HepG2 (cell line): Measurements from ENCODE around the gene PGS1. TPM values are rescaled to one million over a fixed set of nuclear protein-coding genes. Genes with fewer than 3 reads are reported as not detected.

ENCODE experiments used
- ATAC-seq: fragments of 200-7000 bp; cut with Tn5 transposase; 3 replicates; pipeline ENCODE4 v1.9.1; 2020; ENCODE audit warnings: mild to moderate bottlenecking, moderate library complexity
- BruUV-seq: library from RNA; stranded (reverse); fragments of 400-500 nt; replicated peaks from 2 replicates; lab custom pipeline; 2021; lab: Mats Ljungman, UMichigan
- CTCF ChIA-PET: fragments of 300-600 bp; formaldehyde crosslinking; extraction: SDS; loops from one replicate; lab custom pipeline; 2021; ENCODE audit warnings: low total read pairs, inconsistent platforms, low intra/inter-chr PET ratio; lab: Yijun Ruan, JAX
- POLR2A ChIA-PET: fragments of 350-600 bp; sonication (Branson Sonifier 250); formaldehyde crosslinking; loops from one replicate; lab custom pipeline; 2020; ENCODE audit warnings: antibody characterized with exemption, inconsistent platforms; lab: Yijun Ruan, JAX
- DNase-seq: peaks from one replicate; pipeline ENCODE4 v3.0.0-alpha.2; 2015; ENCODE audit warnings: low spot score
- FAIRE-seq: peaks from 3 replicates; lab custom pipeline; 2011; peaks lifted over from hg19 to GRCh38; lab: Jason Lieb, UNC
- H2AFZ ChIP-seq: one replicate; pipeline ENCODE4 v1.6.1; 2011; ENCODE audit warnings: low read length, inconsistent platforms
- H3K27ac ChIP-seq: fragments of 300-600 bp; 3 replicates; pipeline ENCODE4 v1.8.0; 2011; ENCODE audit warnings: mixed run types, mild to moderate bottlenecking, mixed read lengths, low read length, inconsistent platforms; ENCODE audit not compliant: insufficient read depth; ENCODE audit errors: extremely low read length
- H3K27me3 ChIP-seq, 2 experiments: fragments of 200-600 bp in 1 of 2; 2 replicates in 1 of 2; 3 replicates in 1 of 2; pipeline versions ENCODE4 v1.6.0 to v1.8.0; 2011; ENCODE audit warnings: low read length in 2 of 2, mild to moderate bottlenecking in 2 of 2, moderate library complexity in 2 of 2, inconsistent platforms in 1 of 2; ENCODE audit not compliant: insufficient read depth in 2 of 2, control insufficient read depth in 1 of 2
- H3K36me3 ChIP-seq, 2 experiments: fragments of 200-600 bp in 1 of 2; replicated peaks in 1 of 2; 2 replicates in 1 of 2; 3 replicates in 1 of 2; pipeline versions ENCODE4 v1.5.1 to v1.8.0; 2011; ENCODE audit warnings: low read length in 2 of 2, inconsistent platforms in 1 of 2; ENCODE audit not compliant: insufficient read depth in 2 of 2, control insufficient read depth in 1 of 2
- H3K4me1 ChIP-seq: 2 replicates; pipeline ENCODE4 v1.5.1; 2012; ENCODE audit warnings: low read length, inconsistent platforms; ENCODE audit not compliant: insufficient read depth
- H3K4me2 ChIP-seq: 2 replicates; pipeline ENCODE4 v1.6.0; 2011; ENCODE audit warnings: low read depth, low read length, inconsistent platforms
- H3K4me3 ChIP-seq, 3 experiments: fragments of 200-600 bp in 1 of 3; sonication (generic), shearing (Covaris generic) in 1 of 3; replicated peaks in 1 of 3; 2 replicates each; pipeline ENCODE4 v1.5.1; 2011 to 2016; ENCODE audit warnings: low read length in 3 of 3, inconsistent platforms in 2 of 3, low read depth in 2 of 3, mild to moderate bottlenecking in 2 of 3, control low read depth in 1 of 3, mixed read lengths in 1 of 3; ENCODE audit not compliant: insufficient read depth in 1 of 3
- H3K79me2 ChIP-seq: one replicate; pipeline ENCODE4 v1.6.1; 2011; ENCODE audit warnings: low read length, inconsistent platforms; ENCODE audit not compliant: insufficient read depth
- H3K9ac ChIP-seq: 2 replicates; pipeline ENCODE4 v1.6.0; 2011; ENCODE audit warnings: mild to moderate bottlenecking, low read depth, low read length, inconsistent platforms; ENCODE audit not compliant: insufficient read depth
- H3K9me3 ChIP-seq: 2 replicates; pipeline ENCODE4 v1.5.1; 2012; ENCODE audit warnings: mild to moderate bottlenecking, low read length
- H4K20me1 ChIP-seq: 2 replicates; pipeline ENCODE4 v1.6.0; 2011; ENCODE audit warnings: inconsistent platforms, mild to moderate bottlenecking, low read length, moderate library complexity; ENCODE audit not compliant: insufficient read depth
- EED ChIP-seq: sonication (generic); formaldehyde crosslinking; IDR thresholded peaks from 2 replicates; pipeline ENCODE4 v1.5.0; 2020; ENCODE audit warnings: mild to moderate bottlenecking, missing genetic modification reagents
- FOXK1 ChIP-seq: sonication (generic); formaldehyde crosslinking; IDR thresholded peaks from 2 replicates; pipeline ENCODE4 v1.4.0; 2020; ENCODE audit warnings: low read depth, missing genetic modification reagents, borderline replicate concordance
- GMEB1 ChIP-seq: sonication (generic); formaldehyde crosslinking; IDR thresholded peaks from 2 replicates; pipeline ENCODE4 v1.5.1; 2020; ENCODE audit warnings: missing genetic modification reagents, mild to moderate bottlenecking, borderline replicate concordance
- KLF16 ChIP-seq, 2 experiments: sonication (generic) in 1 of 2; formaldehyde crosslinking in 1 of 2; IDR thresholded peaks; 2 replicates each; pipeline versions ENCODE4 v1.6.1 to v1.8.0; 2016 to 2023; ENCODE audit warnings: missing genetic modification reagents in 2 of 2, missing compliant biosample characterization in 1 of 2
- NFAT5 ChIP-seq: sonication (generic); formaldehyde crosslinking; IDR thresholded peaks from 2 replicates; pipeline ENCODE4 v1.4.0; 2020; ENCODE audit warnings: missing genetic modification reagents
- PHF5A ChIP-seq: IDR thresholded peaks from one replicate; pipeline ENCODE4 v1.6.1; 2018; ENCODE audit warnings: low read depth, missing genetic modification reagents; ENCODE audit not compliant: unreplicated experiment
- RARA ChIP-seq: IDR thresholded peaks from 2 replicates; pipeline ENCODE4 v1.6.1; 2016; ENCODE audit warnings: missing genetic modification reagents, missing compliant biosample characterization
- RBFOX2 ChIP-seq: fragments of 200-400 bp; formaldehyde crosslinking; IDR thresholded peaks from 2 replicates; pipeline ENCODE4 v1.6.1; 2017; ENCODE audit warnings: low read depth, mild to moderate bottlenecking, low read length
- ZBTB38 ChIP-seq: sonication (generic); formaldehyde crosslinking; IDR thresholded peaks from 2 replicates; pipeline ENCODE4 v1.5.1; 2020; ENCODE audit warnings: mild to moderate bottlenecking, missing genetic modification reagents
- ZFX ChIP-seq: sonication (generic); formaldehyde crosslinking; IDR thresholded peaks from 2 replicates; pipeline ENCODE4 v1.4.0; 2020; ENCODE audit warnings: mild to moderate bottlenecking, low read depth, missing genetic modification reagents, moderate library complexity
- ZNF17 ChIP-seq: sonication (generic); formaldehyde crosslinking; IDR thresholded peaks from 2 replicates; pipeline ENCODE4 v1.5.0; 2020; ENCODE audit warnings: mild to moderate bottlenecking, missing genetic modification reagents
- ZNF563 ChIP-seq: sonication (generic); formaldehyde crosslinking; IDR thresholded peaks from 2 replicates; pipeline ENCODE4 v1.8.0; 2022; ENCODE audit warnings: mild to moderate bottlenecking, moderate library complexity, missing genetic modification reagents
- ZNF674 ChIP-seq: sonication (generic); formaldehyde crosslinking; IDR thresholded peaks from 2 replicates; pipeline ENCODE4 v1.5.0; 2020; ENCODE audit warnings: low read depth, mild to moderate bottlenecking, missing genetic modification reagents
- ZNF710 ChIP-seq: sonication (generic); formaldehyde crosslinking; IDR thresholded peaks from 2 replicates; pipeline ENCODE4 v1.5.0; 2020; ENCODE audit warnings: mild to moderate bottlenecking, missing genetic modification reagents, borderline replicate concordance
- WGBS: methylation state at CpG from one replicate; pipeline ENCODE4 v1.1.6; 2017; ENCODE audit warnings: low lambda C conversion rate; 5-methylcytosine and 5-hydroxymethylcytosine counted together
- in situ Hi-C: cut with HindIII; loops from 2 replicates; pipeline ENCODE4 v1.10.0; 2017; ENCODE audit warnings: low pct_unique_long_range_greater_than_20kb; ENCODE audit not compliant: extremely low pct_ligation_motif_present
- intact Hi-C: fragments of 100-400 bp; cut with micrococcal nuclease; formaldehyde crosslinking; loops from one replicate; pipeline ENCODE4 v1.10.0; 2022; ENCODE audit not compliant: unreplicated experiment
- polyA plus RNA-seq, 8 experiments: library from polyadenylated mRNA; depleted of rRNA in 3 of 8; stranded (reverse) in 7 of 8; unstranded in 1 of 8; fragments of >200 nt; fragmentation: Illumina TruSeq in 4 of 8; extraction: Trizol in 4 of 8; gene quantifications; 2 replicates each; pipeline versions ENCODE4 v1.2.1 to v1.2.3, GENCODE V29; 2011 to 2016; ENCODE audit warnings: low read depth in 4 of 8, missing spikeins in 1 of 8, mixed read lengths in 1 of 8; ENCODE audit not compliant: insufficient read depth in 1 of 8
- total RNA-seq, 5 experiments: library from RNA; depleted of rRNA; stranded (reverse); fragments of >200 nt; fragmentation: Illumina TruSeq; extraction: Trizol; gene quantifications; 2 replicates each; pipeline ENCODE4 v1.2.3, GENCODE V29; 2016; ENCODE audit warnings: low read depth in 1 of 5

The PGS1 gene
- total and polyA plus RNA-seq, 2 of the 13 experiments (the other 11 are each of a cell fraction or from before 2014, with no cell fraction given), result 25.9 to 31.5 TPM

DNA sequence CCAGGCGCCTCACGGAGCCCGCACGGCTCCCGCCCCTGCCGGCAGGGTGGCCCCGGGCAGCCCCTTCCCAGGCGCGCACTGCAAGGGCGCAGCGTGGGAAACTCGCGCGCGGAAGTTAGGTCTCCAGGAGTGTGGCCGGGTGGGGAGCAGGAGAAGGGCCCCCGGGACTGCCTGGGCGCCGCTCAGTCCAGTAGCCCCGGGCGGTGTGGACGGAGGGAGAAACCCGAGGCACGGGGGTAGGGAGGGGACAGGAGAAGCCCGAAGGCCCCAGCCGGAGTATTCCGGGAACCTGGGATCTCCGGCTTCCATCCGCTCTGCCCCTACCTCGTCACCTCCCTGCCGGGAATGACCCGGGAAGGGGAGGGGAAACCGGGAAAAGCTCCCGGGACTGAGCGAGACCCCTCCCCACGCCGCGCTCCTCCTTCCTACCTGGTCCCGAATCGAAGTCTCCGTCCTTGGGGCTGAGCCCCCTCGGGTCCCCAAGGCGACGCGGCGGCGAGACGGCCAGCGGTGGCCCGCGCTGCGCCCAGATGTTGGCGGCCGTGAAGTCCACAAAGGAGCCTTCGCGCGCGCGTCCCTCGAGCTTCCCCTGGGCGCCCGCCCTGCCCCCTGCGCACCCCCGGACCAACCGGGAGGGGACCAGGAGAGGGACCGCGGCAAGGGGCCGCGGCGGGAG, 19.0 kb upstream of the PGS1 start:
- FAIRE-seq, result no peak
- intact Hi-C loops (no loop called here), in situ Hi-C loops (no loop called here)
- Histone ChIP-seq H3K4me1 (peaks cover 54% of the 10 kb centered on the region), H3K9me3 (no peaks in the 10 kb centered on the region), H2AFZ (no peak overlapping the region), H3K27ac (no peak overlapping the region), H3K4me3 (peak overlapping the region; percentile 57 to 87 (median 61)), H4K20me1 (peaks cover 21% of the 10 kb centered on the region; the same call in 1 of the 2 replicates), H3K27me3 (peaks cover 2 to 56% of the 10 kb centered on the region in 2 experiments; a peak in 4 of 5 replicates), H3K9ac (peak overlapping the region; percentile 80), H3K79me2 (no peaks in the 10 kb centered on the region), H3K36me3 (no peaks in the 10 kb centered on the region; a peak in 1 of 5 replicates), H3K4me2 (peak overlapping the region; percentile 85)
- ChIA-PET POLR2A (interaction anchor here (1.0 to 2.4 kb wide), 3 partner anchors 12 to 62 kb away, joined by 3 to 40 read pairs (median 4); no protein-coding TSS in a partner anchor), CTCF (interaction anchor here (1.3 to 4.3 kb wide), 2 partner anchors 51 to 62 kb away, joined by 3 to 59 read pairs; no protein-coding TSS in a partner anchor)
- no peak for ATAC-seq
- WGBS, result 37% methylated on average over 46 of the region's 70 CpGs
- BruUV-seq, result TSS peak; percentile 62
- no peak for DNase-seq
- TF ChIP-seq EED (CRISPR knock-in tag) (peak; percentile 59), ZFX (CRISPR knock-in tag) (no peak), ZNF563 (peak; percentile 46; the same call in 1 of the 2 replicates), NFAT5 (CRISPR knock-in tag) (no peak), RARA (CRISPR knock-in tag) (no peak), FOXK1 (CRISPR knock-in tag) (no peak), RBFOX2 (no peak), PHF5A (CRISPR knock-in tag) (no peak), KLF16 (CRISPR knock-in tag; IDR thresholded peaks at IDR 0.05) (peak in 1 of 2 experiments; percentile 7; a peak in 1 of 4 replicates), ZNF17 (CRISPR knock-in tag) (no peak), ZBTB38 (CRISPR knock-in tag) (0 out of 2 replicates have a peak, but pooled peaks have one; percentile 15), ZNF674 (CRISPR knock-in tag) (0 out of 2 replicates have a peak, but pooled peaks have one; percentile 55), GMEB1 (no peak), ZNF710 (CRISPR knock-in tag) (no peak)
